ENCODE measurements around the gene ZNF154. TPM values are rescaled to one million over a fixed set of nuclear protein-coding genes. Genes with fewer than 3 reads are reported as not detected.

The ZNF154 gene
- total and polyA plus RNA-seq, 2 experiments from 2014 or later = 5.1 to 10.1 TPM

- H3K27me3 Mint-ChIP-seq (ENCODE audit: insufficient read depth, low read depth, poor library complexity) = peaks cover 7% of the 10 kb centered on the region
- Histone ChIP-seq H3K79me2 (replicated peaks; ENCODE audit: insufficient read depth) (no peaks in the 10 kb centered on the region), H3K9me2 (ENCODE audit: insufficient read depth) (peaks cover 11% of the 10 kb centered on the region), H3K4me3 (no peak overlapping the region), H3F3A (replicated peaks; ENCODE audit: low read depth) (no peaks in the 10 kb centered on the region), H3K4me1 (ENCODE audit: insufficient read depth) (no peaks in the 10 kb centered on the region), H3K4me2 (no peak overlapping the region), H3K27ac (ENCODE audit: low read depth) (no peak overlapping the region), H3K36me3 (ENCODE audit: insufficient read depth) (no peaks in the 10 kb centered on the region), H2AFZ (no peak overlapping the region), H4K20me1 (replicated peaks; ENCODE audit: insufficient read depth) (no peaks in the 10 kb centered on the region), H3K27me3 (ENCODE audit: insufficient read depth) (peaks cover 23% of the 10 kb centered on the region)
- no peak for TF ChIP-seq EZH2phosphoT487 (IDR thresholded peaks at IDR 0.05; ENCODE audit: unreplicated experiment)
- TF ChIP-seq NANOG (IDR thresholded peaks at IDR 0.05; ENCODE audit: borderline replicate concordance) = no peak
- H3K36me3 Mint-ChIP-seq (ENCODE audit: low read depth) = no peaks in the 10 kb centered on the region; the same call in 2 of the 3 replicates
- H3K9me3 Mint-ChIP-seq = peaks cover 7% of the 10 kb centered on the region; the same call in 2 of the 3 replicates
- DNase-seq (ENCODE audit: low spot score) = no peak
- ATAC-seq = no peak
- no peak overlapping the region for H3K4me3 Mint-ChIP-seq
- peaks cover 4% of the 10 kb centered on the region for H3K4me1 Mint-ChIP-seq
- no peak overlapping the region for H3K27ac Mint-ChIP-seq
These were observed 52.7 kb downstream of the ZNF154 start for GRCh38 chr19:57656346-57656745.

GRCh38 chr19:57655443-57655842 is 53.6 kb downstream of the ZNF154 start:
- no peak overlapping the region for H3K27ac Mint-ChIP-seq
- H3K9me3 Mint-ChIP-seq = peaks cover 7% of the 10 kb centered on the region; the same call in 2 of the 3 replicates
- H3K9me2 ChIP-seq (ENCODE audit: insufficient read depth) = peaks cover 11% of the 10 kb centered on the region
- H4K20me1 ChIP-seq (replicated peaks; ENCODE audit: insufficient read depth) = no peaks in the 10 kb centered on the region
- no peak overlapping the region for H3K27ac ChIP-seq (ENCODE audit: low read depth)
- no peak for ATAC-seq
- no peak overlapping the region for H2AFZ ChIP-seq
- peaks cover 14% of the 10 kb centered on the region for H3K27me3 ChIP-seq (ENCODE audit: insufficient read depth)
- H3K4me3 Mint-ChIP-seq = no peak overlapping the region
- H3K36me3 ChIP-seq (ENCODE audit: insufficient read depth) = no peaks in the 10 kb centered on the region
- TF ChIP-seq ETS1 (IDR thresholded peaks at IDR 0.05) (no peak), ZNF462 (CRISPR knock-in tag; IDR thresholded peaks at IDR 0.05) (no peak), JUNB (IDR thresholded peaks at IDR 0.05; ENCODE audit: unreplicated experiment) (no peak)
- H3K79me2 ChIP-seq (replicated peaks; ENCODE audit: insufficient read depth) = no peaks in the 10 kb centered on the region
- H3K4me1 Mint-ChIP-seq = peaks cover 6% of the 10 kb centered on the region
- no peaks in the 10 kb centered on the region; the same call in 2 of the 3 replicates for H3K36me3 Mint-ChIP-seq (ENCODE audit: low read depth)
- no peak for DNase-seq (ENCODE audit: low spot score)
- H3F3A ChIP-seq (replicated peaks; ENCODE audit: low read depth) = no peaks in the 10 kb centered on the region
- no peaks in the 10 kb centered on the region; the same call in 1 of the 2 replicates for H3K4me1 ChIP-seq (ENCODE audit: insufficient read depth)
- no peak overlapping the region for H3K4me2 ChIP-seq
- H3K4me3 ChIP-seq = no peak overlapping the region
- H3K27me3 Mint-ChIP-seq (ENCODE audit: insufficient read depth, low read depth, poor library complexity) = peaks cover 7% of the 10 kb centered on the region

Measured in GM23338 (cell line).